ENCODE measurements around the gene ACOXL. TPM values are rescaled to one million over a fixed set of nuclear protein-coding genes. Genes with fewer than 3 reads are reported as not detected.
A peak's percentile ranks its signal among the peaks of the same experiment; 100 is the strongest.

Gene ACOXL
- total RNA-seq, 6 experiments from 2014 or later: not detected

DNA sequence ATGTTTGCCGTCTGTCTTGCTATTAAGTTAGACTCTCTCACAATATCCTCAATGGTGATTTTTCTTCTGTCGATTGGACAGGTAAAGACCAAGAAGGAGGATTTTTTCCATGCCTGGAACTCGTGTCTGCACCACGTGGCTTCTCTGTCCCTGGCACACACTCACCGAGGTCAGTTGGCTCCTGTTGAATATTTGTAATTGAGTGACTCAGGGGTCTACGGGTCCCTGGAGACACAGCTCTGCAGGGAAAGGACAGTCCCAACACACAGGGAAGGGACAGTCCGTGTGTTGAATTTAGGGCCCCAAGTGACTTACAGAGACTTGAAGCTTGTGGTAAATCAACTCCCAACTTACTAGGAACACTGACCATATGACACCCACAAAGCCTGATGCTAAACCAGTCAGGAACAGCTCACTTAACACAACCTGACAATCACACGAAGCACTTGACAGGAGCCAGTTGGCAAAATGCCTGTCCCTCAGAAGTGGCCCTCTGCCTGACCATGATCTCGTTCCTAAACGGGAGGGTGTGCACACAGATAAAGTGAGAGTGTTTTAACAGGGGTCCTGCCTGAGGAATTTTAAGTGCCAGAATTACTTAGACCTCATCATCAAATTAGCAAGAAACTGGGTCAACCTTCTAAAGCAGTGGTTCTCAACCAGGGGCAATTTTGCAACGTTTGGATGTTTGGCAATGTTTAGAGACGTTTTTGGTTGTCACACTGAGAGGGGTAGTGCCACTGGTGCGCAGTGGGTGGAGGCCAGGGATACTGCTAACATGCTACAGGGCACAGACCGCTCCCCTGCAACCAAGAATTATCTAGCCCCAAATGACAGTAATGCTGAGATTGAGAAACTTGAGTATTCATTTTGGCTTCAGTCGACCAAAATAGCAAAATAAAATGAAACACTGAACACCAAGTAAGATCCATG, 299.4 kb downstream of the ACOXL start:
- intact Hi-C loops (cut with DNase I): no loop called here
- 44% methylated on average over 11 of the region's 15 CpGs for WGBS (ENCODE audit: insufficient coverage, low coverage, low lambda C conversion rate, missing lambda C conversion rate)
- Histone ChIP-seq H3K4me3 (no peak overlapping the region), H3K27me3 (no peaks in the 10 kb centered on the region), H3K9me3 (no peaks in the 10 kb centered on the region), H3K36me3 (no peaks in the 10 kb centered on the region), H3K27ac (no peak overlapping the region), H3K4me1 (peaks cover 0 to 9% (median 4%) of the 10 kb centered on the region in 4 donors)
- peak in 3 of 4 donors; percentile 12 to 83 (median 13) for ATAC-seq
- TF ChIP-seq, protein P1, sequence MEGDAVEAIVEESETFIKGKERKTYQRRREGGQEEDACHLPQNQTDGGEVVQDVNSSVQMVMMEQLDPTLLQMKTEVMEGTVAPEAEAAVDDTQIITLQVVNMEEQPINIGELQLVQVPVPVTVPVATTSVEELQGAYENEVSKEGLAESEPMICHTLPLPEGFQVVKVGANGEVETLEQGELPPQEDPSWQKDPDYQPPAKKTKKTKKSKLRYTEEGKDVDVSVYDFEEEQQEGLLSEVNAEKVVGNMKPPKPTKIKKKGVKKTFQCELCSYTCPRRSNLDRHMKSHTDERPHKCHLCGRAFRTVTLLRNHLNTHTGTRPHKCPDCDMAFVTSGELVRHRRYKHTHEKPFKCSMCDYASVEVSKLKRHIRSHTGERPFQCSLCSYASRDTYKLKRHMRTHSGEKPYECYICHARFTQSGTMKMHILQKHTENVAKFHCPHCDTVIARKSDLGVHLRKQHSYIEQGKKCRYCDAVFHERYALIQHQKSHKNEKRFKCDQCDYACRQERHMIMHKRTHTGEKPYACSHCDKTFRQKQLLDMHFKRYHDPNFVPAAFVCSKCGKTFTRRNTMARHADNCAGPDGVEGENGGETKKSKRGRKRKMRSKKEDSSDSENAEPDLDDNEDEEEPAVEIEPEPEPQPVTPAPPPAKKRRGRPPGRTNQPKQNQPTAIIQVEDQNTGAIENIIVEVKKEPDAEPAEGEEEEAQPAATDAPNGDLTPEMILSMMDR (IDR thresholded peaks at IDR 0.05): no peak
- no peak for TF ChIP-seq POLR2A (IDR thresholded peaks at IDR 0.05)
- DNase-seq: no peak

GRCh38 chr2:111032721-111033429, 300.5 kb downstream of the ACOXL start:
- WGBS (ENCODE audit: insufficient coverage, low coverage, low lambda C conversion rate, missing lambda C conversion rate): 58% methylated on average over 3 of the region's 8 CpGs
- Histone ChIP-seq H3K36me3 (no peaks in the 10 kb centered on the region), H3K4me3 (no peak overlapping the region), H3K27ac (no peak overlapping the region), H3K9me3 (no peaks in the 10 kb centered on the region), H3K27me3 (no peaks in the 10 kb centered on the region), H3K4me1 (peaks cover 0 to 9% (median 4%) of the 10 kb centered on the region in 4 donors)
- DNase-seq (peak in 2 of 3 donors; percentile 55 to 73), ATAC-seq (peak; percentile 81 to 97 (median 90))
- no peak for TF ChIP-seq POLR2A (IDR thresholded peaks at IDR 0.05)
- TF ChIP-seq, protein P1 (IDR thresholded peaks at IDR 0.05): no peak
- intact Hi-C loops (cut with DNase I): no loop called here

GRCh38 chr2:111034146-111034545, 301.8 kb downstream of the ACOXL start:
- WGBS (ENCODE audit: insufficient coverage, low coverage, low lambda C conversion rate, missing lambda C conversion rate): 75% methylated on average over 4 of the region's 4 CpGs

DNA sequence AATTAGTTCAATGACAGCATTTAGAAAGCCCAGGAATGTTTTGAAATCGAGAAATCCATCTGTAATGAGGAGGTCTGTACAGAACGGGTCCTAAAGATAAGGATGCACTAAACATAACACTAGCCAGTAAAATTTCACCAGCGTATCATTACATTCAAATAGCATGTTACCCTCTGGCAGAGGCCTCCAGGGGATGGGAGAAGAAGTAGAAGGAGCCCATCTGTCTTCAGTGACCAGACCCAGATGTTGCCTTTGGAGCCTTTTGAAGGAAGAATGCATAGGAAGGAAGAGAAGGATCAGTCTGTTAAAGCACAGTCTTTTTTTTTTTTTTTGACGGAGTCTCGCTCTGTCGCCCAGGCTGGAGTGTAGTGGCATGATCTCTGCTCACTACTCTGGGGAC, 302.2 kb downstream of the ACOXL start:
- TF ChIP-seq POLR2A (IDR thresholded peaks at IDR 0.05): no peak
- TF ChIP-seq, protein P1 (IDR thresholded peaks at IDR 0.05): no peak
- Histone ChIP-seq H3K27ac (no peak overlapping the region), H3K9me3 (no peaks in the 10 kb centered on the region), H3K27me3 (no peaks in the 10 kb centered on the region), H3K4me1 (peaks cover 0 to 9% (median 4%) of the 10 kb centered on the region in 4 donors), H3K36me3 (no peaks in the 10 kb centered on the region), H3K4me3 (no peak overlapping the region)
- DNase-seq: no peak
- no peak for ATAC-seq
- intact Hi-C loops (cut with DNase I): no loop called here
- 64% methylated on average over 4 of the region's 6 CpGs for WGBS (ENCODE audit: insufficient coverage, low coverage, low lambda C conversion rate, missing lambda C conversion rate)

More at GRCh38 chr2:111034146-111034545, 301.8 kb downstream of the ACOXL start:
- Histone ChIP-seq H3K9me3 (no peaks in the 10 kb centered on the region), H3K27ac (no peak overlapping the region), H3K4me1 (peaks cover 0 to 9% (median 4%) of the 10 kb centered on the region in 4 donors), H3K27me3 (no peaks in the 10 kb centered on the region), H3K36me3 (no peaks in the 10 kb centered on the region), H3K4me3 (no peak overlapping the region)
- TF ChIP-seq, protein P1 (IDR thresholded peaks at IDR 0.05): no peak
- TF ChIP-seq POLR2A (IDR thresholded peaks at IDR 0.05): no peak
- ATAC-seq (no peak), DNase-seq (no peak)
- intact Hi-C loops (cut with DNase I): no loop called here

Data from right lobe of liver (tissue), 6 donors.